ENCODE data around the gene PCDH12.

The PCDH12 gene

DNA sequence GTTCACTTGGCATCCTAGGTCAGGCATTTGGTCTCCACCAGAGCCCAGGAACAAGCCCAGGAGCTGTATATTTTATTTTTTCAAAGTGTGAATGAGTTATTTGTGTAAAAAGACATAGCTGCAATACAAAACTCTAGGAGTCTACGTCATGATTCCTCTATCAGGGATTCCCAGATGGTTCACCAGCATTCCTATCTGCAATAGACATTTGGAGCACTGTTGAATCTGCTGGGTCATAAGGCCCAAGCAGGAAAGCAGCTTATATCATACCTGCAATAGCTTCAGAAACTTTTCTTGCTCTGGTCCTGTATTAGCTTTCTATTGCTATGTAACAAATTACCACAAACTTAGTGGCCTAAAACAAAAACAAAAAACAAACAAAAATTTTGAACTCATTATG lies 51.0 kb downstream of the PCDH12 start:
- DNase-seq (ENCODE audit: low read depth): no peak

DNA sequence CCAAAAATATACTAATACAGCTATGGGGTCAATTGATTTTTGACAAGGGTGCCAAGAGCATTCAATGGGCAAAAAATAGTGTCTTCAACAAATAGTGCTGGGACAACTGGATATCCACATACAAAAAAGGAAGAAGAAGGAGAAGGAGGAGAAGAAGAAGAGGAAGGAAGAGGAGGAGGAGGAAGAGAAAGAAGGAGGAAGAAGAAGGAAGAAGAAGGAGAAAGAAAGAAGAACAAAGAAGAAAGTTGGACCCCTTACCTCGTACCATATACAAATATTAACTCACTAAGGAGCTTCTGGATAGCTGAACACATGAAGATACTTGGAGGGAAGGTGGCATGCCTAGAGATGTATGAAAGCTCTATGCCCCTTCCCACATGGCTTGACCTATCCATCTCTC lies 51.5 kb downstream of the PCDH12 start:
- no peak for DNase-seq (ENCODE audit: low read depth)

GRCh38 chr5:141904551-141904950 lies 53.5 kb downstream of the PCDH12 start:
- DNase-seq (ENCODE audit: low read depth): no peak

- DNase-seq (ENCODE audit: low read depth): no peak
Measured at GRCh38 chr5:141903261-141903660, 54.7 kb downstream of the PCDH12 start.

DNA sequence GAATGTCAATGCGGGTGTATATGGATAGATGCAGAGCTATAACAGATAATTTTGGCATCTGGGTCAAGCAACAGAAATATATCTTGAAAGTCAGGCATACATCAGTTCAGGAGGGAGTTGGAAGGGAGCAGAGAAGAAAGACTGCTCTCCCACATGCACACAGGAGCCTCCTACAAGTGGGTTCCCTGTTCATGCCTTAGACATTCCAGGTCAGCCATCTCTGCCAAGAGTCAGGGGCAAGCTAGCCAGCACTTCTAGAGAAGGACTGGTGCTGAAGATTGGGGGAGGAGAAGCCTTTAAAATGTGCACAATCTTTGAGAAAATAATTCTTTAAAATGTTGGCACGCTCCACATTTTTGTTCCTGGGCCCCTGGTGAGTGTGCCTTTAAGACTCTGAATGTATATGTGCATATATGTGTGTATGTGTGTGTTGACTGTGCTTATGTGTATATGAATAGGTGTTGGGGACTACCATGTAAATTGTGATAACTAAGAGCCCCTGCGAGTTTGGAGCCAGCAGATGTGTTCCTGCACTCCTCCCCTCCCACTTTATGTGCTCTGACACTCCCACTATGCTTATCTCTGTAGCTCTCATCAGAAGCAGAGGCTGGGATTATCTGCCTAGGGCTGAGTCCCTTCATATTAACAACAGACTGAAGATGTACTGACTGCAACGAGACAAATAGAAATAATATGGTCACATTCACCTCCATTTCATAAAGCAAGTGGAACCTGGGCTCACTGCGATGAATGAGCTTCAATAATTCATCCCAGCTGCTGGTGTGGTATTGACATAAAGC lies 55.8 kb downstream of the PCDH12 start:
- no peak for DNase-seq (ENCODE audit: low read depth)

DNA sequence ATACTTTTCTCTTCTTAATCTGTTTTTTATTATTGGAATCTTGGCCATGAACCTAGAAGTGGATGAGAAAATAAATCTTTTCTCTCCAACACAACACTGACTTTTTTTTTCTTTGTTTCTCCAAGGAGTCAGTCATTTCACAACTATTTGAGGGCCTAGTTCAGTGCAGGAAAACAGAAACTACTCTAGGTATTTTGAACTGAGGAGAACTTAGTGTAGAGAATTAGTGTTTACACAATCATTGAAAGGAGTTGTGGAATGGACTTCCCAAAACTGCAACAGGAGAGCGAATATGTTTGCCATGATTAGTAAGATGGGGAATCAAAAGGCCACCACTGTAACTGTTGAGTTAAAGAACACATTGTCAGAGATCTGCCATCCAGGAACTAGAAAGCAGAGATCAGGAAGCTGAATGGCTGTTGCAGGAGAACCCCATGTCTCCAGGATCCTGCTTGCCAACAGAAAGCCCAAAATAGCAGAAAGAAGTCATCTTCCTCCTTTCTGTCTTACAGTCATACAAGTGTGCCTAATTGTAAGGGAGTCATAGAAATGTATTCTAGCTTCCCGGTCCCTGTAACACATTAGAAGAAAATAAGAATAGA lies 59.5 kb downstream of the PCDH12 start:
- no peak for DNase-seq (ENCODE audit: low read depth)

- DNase-seq (ENCODE audit: low read depth): no peak
Measured at GRCh38 chr5:141897425-141897824, 60.6 kb downstream of the PCDH12 start.

All from activated T-cell treated with anti-CD3 and anti-CD28 coated beads for 48 hours (primary cell).